Ascending aorta (tissue), 2 donors: ENCODE measurements around the gene PTPDC1. TPM values are rescaled to one million over a fixed set of nuclear protein-coding genes. Genes with fewer than 3 reads are reported as not detected.

Experiments
- DNase-seq, 2 donors: peaks; one replicate each; pipeline ENCODE4 v3.0.0-alpha.2; 2019; ENCODE audit warnings: low spot score in 2 of 2
- H3K27ac ChIP-seq, 2 donors: fragments of 200-600 bp; sonication (generic); one replicate each; pipeline ENCODE4 v1.5.1; 2016 to 2017; ENCODE audit warnings: mild to moderate bottlenecking in 1 of 2
- H3K27me3 ChIP-seq: fragments of 200-600 bp; sonication (generic); one replicate; pipeline ENCODE4 v1.5.1; 2017
- H3K36me3 ChIP-seq, 2 donors: fragments of 200-600 bp; sonication (generic); one replicate each; pipeline ENCODE4 v1.5.1; 2016
- H3K4me1 ChIP-seq, 2 donors: fragments of 200-600 bp; sonication (generic); one replicate each; pipeline ENCODE4 v1.5.1; 2016 to 2017; ENCODE audit warnings: mild to moderate bottlenecking in 1 of 2
- H3K4me3 ChIP-seq, 2 donors: fragments of 200-600 bp; sonication (generic); one replicate each; pipeline ENCODE4 v1.5.1; 2016 to 2017; ENCODE audit warnings: mild to moderate bottlenecking in 1 of 2
- H3K9me3 ChIP-seq, 2 donors: fragments of 200-600 bp; sonication (generic); one replicate each; pipeline ENCODE4 v1.5.1; 2016
- CTCF ChIP-seq, 3 experiments: fragments of 200-600 bp in 2 of 3; fragments of 450-650 bp in 1 of 3; sonication (generic) in 2 of 3; IDR thresholded peaks; one replicate each; pipeline ENCODE4 v1.5.1; 2016 to 2019; ENCODE audit warnings: antibody characterized with exemption in 3 of 3, mild to moderate bottlenecking in 1 of 3, moderate library complexity in 1 of 3
- intact Hi-C: fragments of 100-400 bp; cut with DNase I; formaldehyde crosslinking; loops from one replicate; pipeline ENCODE4 v1.15.1; 2023
- total RNA-seq: library from RNA; depleted of rRNA; stranded (reverse); fragments of >200 nt; gene quantifications from one replicate; pipeline ENCODE4 v1.1.0, GENCODE V29; 2016

The PTPDC1 gene
- total RNA-seq, 1 donor from 2014 or later: 5.9 TPM

- Histone ChIP-seq H3K9me3 (no peaks in the 10 kb centered on the region), H3K27ac (no peak overlapping the region), H3K36me3 (no peaks in the 10 kb centered on the region), H3K4me3 (no peak overlapping the region), H3K4me1 (peaks cover 6 to 14% of the 10 kb centered on the region in 2 donors), H3K27me3 (no peaks in the 10 kb centered on the region)
- intact Hi-C loops: no loop called here
- no peak for TF ChIP-seq CTCF (IDR thresholded peaks at IDR 0.05)
- DNase-seq: no peak
These were observed 69.6 kb downstream of the PTPDC1 start for GRCh38 chr9:94153905-94154304.

- H3K27me3 ChIP-seq: no peaks in the 10 kb centered on the region
- intact Hi-C loops: no loop called here
- peak overlapping the region; percentile 43 to 52 for H3K27ac ChIP-seq
- DNase-seq: no peak
- TF ChIP-seq CTCF (IDR thresholded peaks at IDR 0.05): no peak
- H3K4me1 ChIP-seq: peaks cover 9 to 27% of the 10 kb centered on the region in 2 donors
- H3K4me3 ChIP-seq: no peak overlapping the region
- H3K9me3 ChIP-seq: no peaks in the 10 kb centered on the region
- H3K36me3 ChIP-seq: no peaks in the 10 kb centered on the region
These were observed 72.2 kb downstream of the PTPDC1 start for GRCh38 chr9:94156348-94157049.

- Histone ChIP-seq H3K9me3 (no peaks in the 10 kb centered on the region), H3K27ac (peak overlapping the region; percentile 43 to 52), H3K4me1 (peaks cover 9 to 27% of the 10 kb centered on the region in 2 donors), H3K4me3 (no peak overlapping the region), H3K27me3 (no peaks in the 10 kb centered on the region), H3K36me3 (no peaks in the 10 kb centered on the region)
- no peak for TF ChIP-seq CTCF (IDR thresholded peaks at IDR 0.05)
- DNase-seq: peak in 1 of 2 donors; percentile 86
- intact Hi-C loops: no loop called here
These were observed 73.0 kb downstream of the PTPDC1 start for GRCh38 chr9:94157050-94157801.

Other genes with a start within 250 kb of the PTPDC1 start
- not detected for gene BARX1, start 129.1 kb upstream of the PTPDC1 start, total RNA-seq
- 19.1 TPM for gene ZNF169, start 174.8 kb downstream of the PTPDC1 start, total RNA-seq
- gene NUTM2F, start 244.2 kb downstream of the PTPDC1 start, total RNA-seq: not detected